Subcutaneous abdominal adipose tissue (tissue), 5 donors: ENCODE results near the gene MZB1.

Experiments
- H3K27ac ChIP-seq: one replicate; pipeline ENCODE4 v1.7.0; 2013; ENCODE audit warnings: low read depth, mild to moderate bottlenecking, inconsistent platforms, low read length, moderate library complexity
- H3K27me3 ChIP-seq, 5 donors: one replicate each; pipeline ENCODE4 v1.7.0; 2013; ENCODE audit warnings: low read length in 5 of 5, inconsistent platforms in 1 of 5; ENCODE audit not compliant: control insufficient read depth in 5 of 5, insufficient read depth in 4 of 5
- H3K36me3 ChIP-seq, 5 donors: one replicate each; pipeline ENCODE4 v1.7.0; 2013; ENCODE audit warnings: low read length in 5 of 5; ENCODE audit not compliant: control insufficient read depth in 5 of 5, insufficient read depth in 5 of 5
- H3K4me1 ChIP-seq, 5 donors: one replicate each; pipeline ENCODE4 v1.7.0; 2013; ENCODE audit warnings: low read length in 5 of 5, mild to moderate bottlenecking in 3 of 5, moderate library complexity in 1 of 5; ENCODE audit not compliant: control insufficient read depth in 5 of 5, insufficient read depth in 5 of 5
- H3K4me3 ChIP-seq, 5 donors: one replicate each; pipeline ENCODE4 v1.7.0; 2013; ENCODE audit warnings: low read length in 5 of 5, low read depth in 1 of 5
- H3K9ac ChIP-seq, 5 donors: one replicate each; pipeline ENCODE4 v1.7.0; 2013; ENCODE audit warnings: low read length in 5 of 5, mild to moderate bottlenecking in 4 of 5, moderate library complexity in 3 of 5
- H3K9me3 ChIP-seq, 5 donors: one replicate each; pipeline ENCODE4 v1.7.0; 2013; ENCODE audit warnings: low read length in 5 of 5; ENCODE audit not compliant: control insufficient read depth in 5 of 5
- donor health status: healthy.
- donor health status: healthy.
- donor health status: healthy.
- donor health status: healthy.
- donor health status: healthy.

Gene MZB1

GRCh38 chr5:139419226-139420192, 29.8 kb upstream of the MZB1 start:
- Histone ChIP-seq H3K27me3 (no peaks in the 10 kb centered on the region), H3K9me3 (no peaks in the 10 kb centered on the region), H3K27ac (peak overlapping the region; percentile 56), H3K4me1 (peaks cover 0 to 52% (median 9%) of the 10 kb centered on the region in 5 donors), H3K9ac (peak overlapping the region in 2 of 5 donors; percentile 12 to 45), H3K4me3 (no peak overlapping the region), H3K36me3 (peaks cover 0 to 17% (median 7%) of the 10 kb centered on the region in 5 donors)

GRCh38 chr5:139418793-139419192, 29.1 kb upstream of the MZB1 start:
- H3K4me1 ChIP-seq = peaks cover 0 to 60% (median 9%) of the 10 kb centered on the region in 5 donors
- H3K9ac ChIP-seq = peak overlapping the region in 2 of 5 donors; percentile 15 to 26
- H3K36me3 ChIP-seq = peaks cover 0 to 12% (median 4%) of the 10 kb centered on the region in 5 donors

GRCh38 chr5:139417214-139417613, 27.5 kb upstream of the MZB1 start:
- H3K9ac ChIP-seq = no peak overlapping the region
- H3K9me3 ChIP-seq = no peaks in the 10 kb centered on the region
- H3K27ac ChIP-seq = no peak overlapping the region
- no peaks in the 10 kb centered on the region for H3K27me3 ChIP-seq
- H3K4me1 ChIP-seq = peaks cover 0 to 60% (median 9%) of the 10 kb centered on the region in 5 donors
- no peak overlapping the region for H3K4me3 ChIP-seq
- H3K36me3 ChIP-seq = peaks cover 0 to 16% (median 9%) of the 10 kb centered on the region in 5 donors

More at GRCh38 chr5:139418793-139419192, 29.1 kb upstream of the MZB1 start:
- H3K27me3 ChIP-seq = no peaks in the 10 kb centered on the region
- H3K27ac ChIP-seq = peak overlapping the region; percentile 56
- H3K9me3 ChIP-seq = no peaks in the 10 kb centered on the region
- no peak overlapping the region for H3K4me3 ChIP-seq

GRCh38 chr5:139416651-139417050, 26.9 kb upstream of the MZB1 start:
- Histone ChIP-seq H3K4me3 (no peak overlapping the region), H3K36me3 (peaks cover 0 to 16% (median 9%) of the 10 kb centered on the region in 5 donors), H3K9ac (no peak overlapping the region), H3K4me1 (peaks cover 0 to 60% (median 9%) of the 10 kb centered on the region in 5 donors), H3K27ac (no peak overlapping the region), H3K27me3 (no peaks in the 10 kb centered on the region), H3K9me3 (no peaks in the 10 kb centered on the region)

GRCh38 chr5:139415869-139416268, 26.2 kb upstream of the MZB1 start:
- H3K4me1 ChIP-seq = peaks cover 0 to 65% (median 9%) of the 10 kb centered on the region in 5 donors

GRCh38 chr5:139415221-139415861, 25.6 kb upstream of the MZB1 start:
- Histone ChIP-seq H3K9ac (peak overlapping the region in 1 of 5 donors; percentile 43), H3K27ac (peak overlapping the region; percentile 58), H3K27me3 (no peaks in the 10 kb centered on the region), H3K4me3 (no peak overlapping the region), H3K4me1 (peaks cover 0 to 65% (median 9%) of the 10 kb centered on the region in 5 donors), H3K36me3 (peaks cover 0 to 16% (median 8%) of the 10 kb centered on the region in 5 donors), H3K9me3 (no peaks in the 10 kb centered on the region)

More at GRCh38 chr5:139415869-139416268, 26.2 kb upstream of the MZB1 start:
- Histone ChIP-seq H3K27ac (peak overlapping the region; percentile 58), H3K27me3 (no peaks in the 10 kb centered on the region), H3K36me3 (peaks cover 0 to 16% (median 9%) of the 10 kb centered on the region in 5 donors), H3K9ac (no peak overlapping the region), H3K9me3 (no peaks in the 10 kb centered on the region), H3K4me3 (no peak overlapping the region)

- H3K27me3 ChIP-seq = no peaks in the 10 kb centered on the region
- peaks cover 0 to 12% (median 5%) of the 10 kb centered on the region in 5 donors for H3K36me3 ChIP-seq
- H3K4me3 ChIP-seq = no peak overlapping the region
- H3K4me1 ChIP-seq = peaks cover 0 to 60% (median 9%) of the 10 kb centered on the region in 5 donors
- no peak overlapping the region for H3K9ac ChIP-seq
- H3K27ac ChIP-seq = peak overlapping the region; percentile 58
- H3K9me3 ChIP-seq = no peaks in the 10 kb centered on the region
Measured at GRCh38 chr5:139414581-139415130, 24.9 kb upstream of the MZB1 start.

- Histone ChIP-seq H3K27me3 (no peaks in the 10 kb centered on the region), H3K4me1 (peaks cover 0 to 53% (median 9%) of the 10 kb centered on the region in 5 donors), H3K9ac (no peak overlapping the region), H3K27ac (peak overlapping the region; percentile 58), H3K9me3 (no peaks in the 10 kb centered on the region), H3K36me3 (peaks cover 0 to 8% (median 2%) of the 10 kb centered on the region in 5 donors), H3K4me3 (no peak overlapping the region)
Measured at GRCh38 chr5:139413963-139414362, 24.2 kb upstream of the MZB1 start.

GRCh38 chr5:139413153-139413552, 23.4 kb upstream of the MZB1 start:
- Histone ChIP-seq H3K9ac (no peak overlapping the region), H3K4me1 (peaks cover 0 to 46% (median 9%) of the 10 kb centered on the region in 5 donors), H3K36me3 (peaks cover 0 to 8% (median 2%) of the 10 kb centered on the region in 5 donors), H3K27me3 (no peaks in the 10 kb centered on the region), H3K4me3 (no peak overlapping the region), H3K27ac (no peak overlapping the region), H3K9me3 (no peaks in the 10 kb centered on the region)
